NCI-H446 (cell line): Measurements from ENCODE around the gene ARHGAP19.
"Not testable (repeated sequence)": the region's sequence is repeated elsewhere in the genome, so short reads cannot be mapped to it uniquely, and the experiment has no call there.

Experiments
- DNase-seq, 2 experiments: peaks; one replicate each; lab custom pipeline; 2025; lab: John Stamatoyannopoulos, UW

Gene ARHGAP19

DNA sequence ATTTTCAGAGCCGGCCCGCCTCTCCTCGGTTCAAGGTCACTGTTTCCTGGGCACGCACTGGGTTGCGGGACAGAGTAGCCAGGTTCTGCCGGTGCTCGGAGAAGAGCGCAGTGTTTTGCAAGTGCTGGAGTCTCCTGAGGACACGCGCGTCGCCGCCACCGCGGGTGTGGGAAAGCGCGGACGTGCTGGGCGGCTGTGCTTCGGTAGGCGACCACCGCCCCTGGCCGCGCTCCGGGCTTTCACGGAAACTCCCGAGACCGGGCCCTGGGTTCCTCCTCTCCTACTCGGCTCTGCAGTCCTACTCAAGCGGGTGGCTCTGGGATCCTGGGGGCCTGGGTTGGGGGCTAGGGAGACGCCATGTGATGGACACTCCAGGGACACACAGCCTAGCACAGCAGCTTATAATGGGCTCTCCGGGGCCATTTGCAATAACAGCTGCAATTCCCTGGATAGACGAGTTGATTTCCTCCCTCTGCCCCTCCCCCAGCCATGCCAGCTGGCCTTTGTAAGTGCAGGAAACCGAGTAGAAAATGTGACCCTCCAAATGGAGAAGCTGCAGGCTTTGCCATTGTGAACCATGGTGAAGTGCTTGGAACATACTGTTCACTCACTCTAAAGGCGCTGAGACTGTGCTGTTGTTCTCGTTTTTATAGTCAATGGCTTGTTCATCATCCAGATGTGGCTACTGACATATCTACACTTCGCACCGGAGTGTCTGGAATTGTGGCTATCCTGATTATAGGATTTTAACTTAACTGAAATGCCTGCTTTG is 28.8 kb upstream of the ARHGAP19 start:
- DNase-seq, result no peak

DNA sequence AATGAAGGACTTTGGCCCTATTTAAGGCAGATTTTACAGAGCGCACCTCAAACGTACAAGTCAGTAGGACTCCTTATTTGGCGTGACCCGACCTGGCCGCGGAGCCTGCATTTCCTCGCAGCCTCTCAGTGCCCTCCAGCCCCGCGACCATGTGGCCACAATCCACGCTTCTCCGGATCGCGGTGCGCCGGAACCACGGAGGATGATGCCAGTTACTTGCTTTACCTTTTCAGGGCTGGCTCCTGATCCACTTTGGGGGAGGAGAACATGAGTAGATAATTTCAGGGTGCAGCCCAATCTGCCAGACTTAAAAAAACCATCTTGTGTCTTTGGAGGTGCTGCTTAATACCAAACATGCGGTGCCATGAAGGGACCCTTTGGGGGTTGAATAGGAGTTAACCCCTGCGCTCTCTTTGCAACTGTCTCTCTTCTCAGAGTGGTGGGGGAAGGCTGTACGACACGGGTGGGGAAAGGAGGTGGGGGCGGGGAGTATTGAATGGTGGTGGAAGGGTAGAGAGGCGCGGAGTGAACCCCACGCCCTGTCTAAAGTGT is 28.1 kb upstream of the ARHGAP19 start:
- DNase-seq, result no peak

DNA sequence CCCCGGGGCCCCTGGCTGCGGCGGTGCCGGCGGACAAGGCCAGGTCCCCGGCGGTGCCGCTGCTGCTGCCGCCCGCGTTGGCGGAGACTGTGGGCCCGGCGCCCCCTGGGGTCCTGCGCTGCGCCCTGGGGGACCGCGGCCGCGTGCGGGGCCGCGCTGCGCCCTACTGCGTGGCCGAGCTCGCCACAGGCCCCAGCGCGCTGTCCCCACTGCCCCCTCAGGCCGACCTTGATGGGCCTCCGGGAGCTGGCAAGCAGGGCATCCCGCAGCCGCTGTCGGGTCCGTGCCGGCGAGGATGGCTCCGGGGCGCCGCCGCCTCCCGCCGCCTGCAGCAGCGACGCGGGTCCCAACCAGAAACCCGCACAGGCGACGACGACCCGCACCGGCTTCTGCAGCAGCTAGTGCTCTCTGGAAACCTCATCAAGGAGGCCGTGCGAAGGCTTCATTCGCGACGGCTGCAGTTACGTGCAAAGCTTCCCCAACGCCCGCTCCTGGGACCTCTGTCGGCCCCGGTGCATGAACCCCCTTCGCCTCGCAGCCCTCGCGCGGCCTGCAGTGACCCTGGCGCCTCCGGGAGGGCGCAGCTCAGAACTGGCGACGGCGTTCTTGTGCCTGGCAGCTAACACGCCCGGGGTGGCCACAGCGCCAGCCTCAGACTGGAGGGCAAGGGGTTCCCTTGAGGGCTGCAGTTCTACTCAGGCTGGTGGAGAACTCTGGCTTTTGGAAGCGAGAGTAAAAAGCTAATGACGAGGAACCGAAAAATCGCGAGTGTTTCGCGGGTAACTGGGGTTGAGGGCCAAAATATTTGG is 27.4 kb upstream of the ARHGAP19 start:
- no peak for DNase-seq

DNA sequence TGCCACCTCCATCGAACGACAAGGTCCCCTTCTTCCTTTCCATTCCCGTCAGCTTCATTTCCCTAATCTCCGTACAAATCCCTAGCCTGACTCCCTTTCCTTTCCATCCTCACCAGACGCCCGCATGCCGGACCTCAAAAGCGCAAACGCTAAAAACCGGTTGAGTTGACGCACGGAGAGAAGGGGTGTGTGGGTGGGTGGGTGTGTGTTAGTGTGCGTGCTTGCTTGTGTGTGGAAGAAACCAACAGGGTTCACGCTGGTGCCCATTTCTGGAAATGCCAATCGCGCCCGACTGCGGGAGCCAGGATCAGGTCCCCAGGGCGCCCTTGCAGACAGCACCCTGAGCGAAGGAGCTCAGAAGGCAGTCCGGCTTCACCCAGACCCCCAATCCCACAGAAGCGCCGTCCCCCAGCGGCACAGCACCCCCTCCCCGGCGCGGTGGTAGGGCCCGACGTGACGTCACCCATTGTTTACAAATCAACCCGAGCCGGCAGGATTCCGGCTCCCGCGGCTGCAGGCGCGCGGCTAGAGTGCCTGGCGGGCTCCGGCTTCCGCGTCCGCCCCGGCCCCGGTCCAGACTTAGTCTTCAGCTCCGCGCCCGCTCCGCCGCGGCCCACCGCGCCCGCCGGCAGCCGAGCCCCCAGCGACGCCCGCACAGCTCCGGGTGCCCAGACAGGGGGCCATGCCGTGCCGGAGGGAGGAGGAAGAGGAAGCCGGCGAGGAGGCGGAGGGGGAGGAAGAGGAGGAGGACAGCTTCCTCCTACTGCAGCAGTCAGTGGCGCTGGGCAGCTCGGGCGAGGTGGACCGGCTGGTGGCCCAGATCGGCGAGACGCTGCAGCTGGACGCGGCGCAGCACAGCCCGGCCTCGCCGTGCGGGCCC is 26.6 kb upstream of the ARHGAP19 start, which contains the start of gene FRAT1:
Gene FRAT1 (plus strand): TSS at position 500 of the 880 bp plus-strand sequence. CDS start 183 bp downstream, at position 683.
- peak; percentile 65 to 67 for DNase-seq

DNA sequence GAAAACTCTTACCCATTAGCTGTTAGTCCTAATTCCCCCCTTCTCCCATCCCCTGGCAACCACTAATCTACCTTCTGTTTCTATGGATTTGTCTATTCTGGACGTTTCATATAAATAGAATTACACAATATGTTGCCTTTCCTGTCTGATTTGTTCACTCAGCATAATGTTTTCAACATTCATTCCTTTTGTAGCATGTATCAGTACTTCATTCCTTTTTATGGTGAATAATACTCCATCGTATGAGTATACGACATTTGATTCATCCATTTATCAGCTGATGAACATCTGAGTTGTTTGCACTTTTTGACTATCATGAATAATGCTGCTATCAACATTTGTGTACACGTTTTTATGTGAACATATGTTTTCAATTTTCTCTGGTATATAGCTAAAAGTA is 22.2 kb upstream of the ARHGAP19 start:
- no peak for DNase-seq

DNA sequence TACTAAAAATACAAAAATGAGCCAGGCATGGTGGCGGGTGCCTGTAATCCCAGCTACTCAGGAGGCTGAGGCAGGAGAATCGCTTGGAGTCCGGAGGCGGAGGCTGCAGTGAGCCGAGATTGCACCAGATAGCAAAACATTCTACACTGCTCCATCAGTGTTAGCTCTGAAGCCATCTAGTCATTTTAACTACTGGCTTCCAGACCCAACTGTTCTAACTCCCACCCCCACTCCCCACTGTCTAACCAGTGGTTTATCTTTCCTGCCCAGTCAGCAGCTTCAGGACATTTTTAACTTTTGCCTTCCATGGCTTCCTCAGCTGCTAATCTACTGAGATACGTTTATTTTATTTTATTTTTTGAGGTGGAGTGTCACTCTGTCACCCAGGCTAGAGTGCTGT is 20.5 kb upstream of the ARHGAP19 start:
- no peak for DNase-seq

DNA sequence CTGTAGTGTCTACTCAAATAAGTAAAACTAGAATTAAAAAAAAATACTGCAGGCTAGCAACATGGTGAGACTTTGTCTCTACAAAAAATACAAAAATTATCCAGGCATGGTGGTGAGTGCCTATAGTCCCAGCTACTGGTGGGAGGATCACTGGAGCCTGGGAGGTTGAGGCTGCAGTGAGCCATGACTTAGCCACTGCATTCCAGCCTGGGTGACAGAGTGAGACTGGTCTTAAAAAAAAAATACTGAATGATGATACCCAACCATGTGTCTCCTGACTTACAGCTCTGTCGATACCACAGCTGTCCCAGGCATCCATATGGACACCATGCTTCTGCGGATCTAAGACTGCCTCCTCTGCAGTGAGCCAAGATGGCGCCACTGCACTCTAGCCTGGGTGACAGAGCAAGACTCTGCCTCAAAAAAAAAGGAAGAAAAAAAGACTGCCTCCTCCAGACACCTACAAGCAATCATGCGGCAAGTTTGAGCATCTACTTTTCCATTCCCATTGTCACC is 18.7 kb upstream of the ARHGAP19 start:
- no peak for DNase-seq

DNA sequence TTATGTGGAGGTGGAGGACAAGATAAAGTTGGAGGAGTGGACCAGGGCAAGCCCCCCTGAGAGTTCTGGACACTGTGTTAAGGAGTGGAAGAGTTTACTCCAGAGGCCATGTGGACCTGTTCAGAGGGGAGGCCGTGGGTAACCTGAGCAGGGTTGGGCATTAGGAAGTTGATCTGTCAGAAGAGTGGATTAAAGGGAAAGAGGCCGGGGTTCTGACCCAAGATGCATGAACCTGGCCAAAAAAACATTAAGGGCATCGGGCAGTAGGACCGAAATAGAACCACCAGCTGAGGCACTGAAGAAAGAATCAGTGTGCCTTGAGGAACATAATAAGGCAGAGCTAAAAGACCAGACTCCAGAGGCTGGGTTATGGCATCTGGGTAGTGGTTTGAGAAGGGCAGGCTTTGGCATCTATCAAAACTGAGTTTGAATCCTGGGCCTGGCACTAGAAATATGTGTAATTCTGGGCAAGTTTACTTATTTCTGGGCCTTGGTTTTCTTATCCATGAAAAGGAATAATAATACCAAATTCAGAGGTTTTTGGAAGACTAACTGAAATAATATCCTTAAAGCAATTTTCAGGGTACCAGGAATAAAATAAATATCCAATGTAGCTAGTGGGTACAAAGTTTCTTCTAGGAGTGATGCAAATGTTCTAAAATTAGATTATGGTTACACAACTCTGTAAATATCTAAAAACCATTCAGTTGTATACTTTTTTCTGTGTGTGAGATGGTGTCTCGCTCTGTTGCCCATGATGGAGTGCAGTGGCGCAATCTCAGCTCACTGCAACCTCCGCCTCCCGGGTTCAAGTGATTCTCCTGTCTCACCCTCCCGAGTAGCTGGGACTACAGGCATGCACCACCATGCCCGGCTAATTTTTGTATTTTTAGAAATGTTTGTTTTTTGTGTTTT is 15.7 kb upstream of the ARHGAP19 start:
- DNase-seq, result no peak

DNA sequence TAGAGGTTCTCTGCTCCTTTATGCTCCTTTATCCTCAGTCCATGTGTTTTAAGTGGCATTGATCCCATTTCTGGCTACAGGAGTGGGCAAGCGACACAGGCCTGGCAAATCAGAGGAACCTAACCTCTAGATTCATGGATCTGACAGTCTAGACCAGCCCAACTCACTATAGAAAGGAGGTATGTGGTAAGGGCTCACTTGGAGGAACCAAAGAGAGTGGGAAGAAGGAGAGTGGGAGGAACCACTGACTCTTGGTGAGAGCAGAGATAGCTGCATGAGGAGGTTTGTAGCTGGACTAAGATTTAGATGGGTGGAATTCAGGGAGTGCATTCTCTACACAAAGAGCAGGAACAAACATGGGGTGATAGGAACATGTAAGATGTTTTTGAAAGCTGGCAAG is 15.0 kb upstream of the ARHGAP19 start:
- DNase-seq, result no peak

DNA sequence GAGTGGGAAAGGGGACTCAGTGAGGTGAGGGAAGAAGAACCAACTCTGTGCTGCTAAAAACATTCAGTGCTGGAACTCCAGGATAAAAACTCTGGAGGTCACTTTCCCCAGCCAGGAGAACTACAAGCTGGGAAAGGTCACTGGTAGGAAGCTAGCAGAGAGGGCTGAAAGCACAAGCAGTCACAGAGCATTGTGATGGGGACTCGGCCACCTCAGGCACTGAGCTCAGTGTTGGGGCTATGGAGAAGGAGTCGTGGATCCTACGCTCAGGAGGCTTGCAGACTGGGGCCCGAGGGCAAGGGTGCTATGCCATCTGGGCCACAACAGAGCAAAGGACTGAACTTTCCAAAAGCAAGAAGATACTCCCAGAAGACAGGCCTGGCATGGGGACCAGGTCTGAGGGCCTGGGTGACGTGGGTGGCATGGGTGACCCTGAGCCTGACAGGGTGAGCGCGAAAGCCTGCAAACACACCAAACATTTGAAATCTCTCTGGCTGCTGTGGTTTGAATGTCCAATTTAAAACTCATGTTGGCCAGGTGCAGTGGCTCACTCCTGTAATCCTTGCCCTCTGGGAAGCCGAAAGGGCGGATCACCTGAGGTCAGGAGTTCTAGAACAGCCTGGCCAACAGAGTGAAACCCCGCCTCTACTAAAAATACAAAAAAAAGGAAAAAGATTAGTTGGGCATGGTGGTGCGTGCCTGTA is 9.8 kb upstream of the ARHGAP19 start:
- no peak for DNase-seq

DNA sequence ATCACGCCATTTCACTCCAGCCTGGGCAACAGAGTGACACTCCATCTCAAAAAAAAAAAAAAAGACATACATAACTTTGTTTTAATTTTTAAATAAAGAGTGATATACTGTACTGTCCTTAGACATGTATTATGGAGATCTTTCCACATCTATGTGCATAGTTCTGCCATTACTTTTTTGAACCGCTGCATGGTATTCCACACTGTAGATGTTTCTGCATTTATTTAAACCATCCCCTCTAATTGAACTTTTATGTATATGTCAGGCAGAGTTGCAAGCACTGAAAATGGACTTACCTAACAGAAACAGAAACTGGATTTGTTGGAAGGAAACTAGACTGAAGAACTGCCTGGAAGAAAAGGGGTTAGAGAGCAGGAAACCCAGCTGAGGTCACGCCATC is 8.5 kb upstream of the ARHGAP19 start:
- no peak for DNase-seq

DNA sequence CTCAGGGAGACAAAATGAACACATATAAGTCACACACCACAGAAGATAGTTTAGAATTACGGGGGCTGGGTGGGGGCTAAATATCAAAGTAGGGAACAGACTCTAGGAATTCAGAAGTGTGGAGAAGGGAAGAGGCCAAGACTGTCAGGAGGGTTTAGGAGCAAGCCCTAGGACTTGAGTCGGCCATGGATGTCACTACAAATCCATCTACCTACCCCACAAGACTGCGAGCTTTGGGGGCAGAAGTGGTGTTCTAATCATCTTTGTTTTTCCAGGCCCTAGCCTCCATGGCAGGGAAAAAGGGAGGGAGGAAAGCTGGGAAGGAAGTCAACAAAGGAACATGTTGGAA is 5.8 kb upstream of the ARHGAP19 start:
- DNase-seq, result no peak

DNA sequence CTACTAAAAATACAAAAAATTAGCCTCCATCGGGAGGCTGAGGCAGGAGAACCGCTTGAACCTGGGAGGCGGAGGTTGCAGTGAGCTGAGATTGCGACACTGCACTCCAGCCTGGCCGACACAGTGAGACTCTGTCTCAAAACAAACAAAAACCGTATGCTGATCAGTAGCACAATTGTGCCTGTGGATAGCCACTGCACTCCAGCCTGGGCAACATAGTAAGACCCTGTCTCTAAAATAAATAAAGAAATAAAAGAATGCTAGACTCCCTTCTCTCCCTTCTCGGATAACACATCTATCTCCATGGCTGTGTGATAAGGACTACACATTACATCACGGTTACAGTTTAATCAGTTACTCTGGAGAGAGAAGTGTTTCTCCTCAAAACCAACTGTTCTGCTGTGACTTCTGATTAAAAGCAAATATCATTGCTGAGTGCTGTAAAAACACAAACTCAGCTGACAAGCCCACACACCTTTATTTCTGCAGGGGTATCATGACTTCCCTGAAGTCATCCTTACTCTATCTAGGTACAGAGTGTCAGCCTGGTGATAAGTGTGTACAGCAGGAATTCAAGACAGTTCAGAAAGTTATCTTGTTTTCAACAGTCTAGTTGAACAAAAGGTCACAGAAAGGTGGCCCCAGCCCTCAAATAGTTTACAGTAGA is 5.3 kb upstream of the ARHGAP19 start:
- no peak for DNase-seq

DNA sequence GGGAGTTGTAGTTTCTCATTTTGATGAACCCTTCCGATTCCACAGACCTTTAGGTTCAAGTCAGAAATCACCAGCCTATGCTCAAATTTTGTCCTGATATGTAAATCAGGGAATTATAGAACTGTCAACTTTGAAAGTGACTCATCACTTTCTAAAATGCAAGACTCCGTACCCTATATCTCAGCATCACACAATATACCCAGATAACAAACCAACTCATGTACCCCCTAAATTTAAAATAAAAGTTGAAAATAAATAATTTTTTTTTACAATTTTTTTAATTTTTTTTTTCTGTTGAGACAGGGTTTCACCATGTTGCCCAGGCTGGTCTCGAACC is 393 bp upstream of the ARHGAP19 start:
- no peak for DNase-seq

DNA sequence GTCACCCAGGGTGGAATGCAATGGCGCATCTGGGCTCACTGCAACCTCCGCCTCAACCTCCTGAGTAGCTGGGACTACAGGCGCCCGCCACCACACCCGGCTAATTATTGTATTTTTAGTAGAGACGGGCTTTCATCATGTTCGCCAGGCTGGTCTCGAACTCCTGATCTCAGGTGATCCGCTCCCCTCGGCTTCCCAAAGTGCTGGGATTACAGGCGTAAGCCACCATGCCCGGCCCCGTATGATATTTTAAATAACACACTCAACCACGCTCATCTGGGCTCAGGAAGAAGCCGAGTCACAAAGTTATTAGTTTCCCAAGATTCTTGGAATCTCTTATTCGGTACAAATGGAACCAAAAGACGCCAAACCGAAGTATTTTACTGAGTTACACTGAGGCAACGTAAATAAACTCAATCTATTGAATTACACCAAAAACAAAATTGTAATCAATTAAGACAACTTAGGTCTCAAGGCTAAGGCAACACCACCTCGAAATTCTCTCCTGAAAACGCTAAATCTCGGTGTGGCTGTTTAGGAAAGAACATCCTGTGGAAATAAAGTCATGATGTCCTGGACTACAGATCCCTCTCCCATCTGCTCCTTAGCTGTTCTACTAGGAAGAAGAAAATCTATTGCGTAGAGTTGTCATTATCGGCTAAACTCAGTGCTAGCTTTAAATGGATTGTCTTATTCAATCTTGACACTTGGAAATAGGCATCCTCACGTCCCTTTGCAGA is 910 bp downstream of the ARHGAP19 start:
- no peak for DNase-seq

DNA sequence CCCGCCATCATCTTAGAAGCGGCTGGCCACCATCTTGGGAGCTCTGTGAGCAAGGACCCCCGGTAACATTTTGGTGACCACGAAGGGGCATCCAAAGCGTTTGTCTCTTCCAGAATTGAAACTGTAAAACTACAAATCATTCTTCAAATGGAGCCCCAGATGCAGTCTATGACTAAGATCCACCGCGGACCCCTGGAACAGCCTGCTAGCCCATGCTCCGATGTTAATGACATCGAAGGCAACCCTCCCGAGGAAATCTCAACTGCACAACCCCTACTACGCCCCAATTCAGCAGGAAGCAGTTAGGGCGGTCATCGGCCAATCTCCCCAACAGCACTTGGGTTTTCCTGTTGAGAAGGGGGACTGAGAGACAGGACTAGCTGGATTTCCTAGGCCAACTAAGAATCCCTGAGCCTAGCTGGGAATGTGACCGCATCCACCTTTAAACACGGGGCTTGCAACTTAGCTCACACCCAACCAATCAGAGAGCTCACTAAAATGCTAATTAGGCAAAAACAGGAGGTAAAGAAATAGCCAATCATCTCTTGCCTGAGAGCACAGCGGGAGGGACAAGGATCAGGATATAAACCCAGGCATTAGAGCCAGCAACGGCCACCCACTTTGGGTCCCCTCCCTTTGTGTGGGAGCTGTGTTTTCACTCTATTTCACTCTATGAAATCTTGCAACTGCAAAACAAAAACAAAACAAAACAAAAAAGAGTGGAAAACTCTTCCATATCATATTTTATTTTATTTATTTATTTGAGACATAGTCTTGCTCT is 1.7 kb downstream of the ARHGAP19 start:
- DNase-seq, result not testable (repeated sequence)

DNA sequence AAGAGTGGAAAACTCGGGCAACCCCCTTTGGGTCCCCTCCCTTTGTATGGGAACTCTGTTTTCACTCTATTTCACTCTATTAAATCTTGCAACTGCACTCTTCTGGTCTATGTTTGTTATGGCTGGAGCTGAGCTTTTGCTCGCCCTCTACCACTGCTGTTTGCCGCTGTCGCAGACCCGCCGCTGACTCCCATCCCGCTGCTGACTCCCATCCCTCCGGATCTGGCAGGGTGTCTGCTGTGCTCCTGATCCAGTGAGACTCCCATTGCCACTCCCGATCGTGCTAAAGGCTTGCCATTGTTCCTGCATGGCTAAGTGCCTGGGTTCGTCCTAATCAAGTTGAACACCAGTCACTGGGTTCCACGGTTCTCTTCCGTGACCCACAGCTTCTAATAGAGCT is 2.4 kb downstream of the ARHGAP19 start:
- DNase-seq, result not testable (repeated sequence)

DNA sequence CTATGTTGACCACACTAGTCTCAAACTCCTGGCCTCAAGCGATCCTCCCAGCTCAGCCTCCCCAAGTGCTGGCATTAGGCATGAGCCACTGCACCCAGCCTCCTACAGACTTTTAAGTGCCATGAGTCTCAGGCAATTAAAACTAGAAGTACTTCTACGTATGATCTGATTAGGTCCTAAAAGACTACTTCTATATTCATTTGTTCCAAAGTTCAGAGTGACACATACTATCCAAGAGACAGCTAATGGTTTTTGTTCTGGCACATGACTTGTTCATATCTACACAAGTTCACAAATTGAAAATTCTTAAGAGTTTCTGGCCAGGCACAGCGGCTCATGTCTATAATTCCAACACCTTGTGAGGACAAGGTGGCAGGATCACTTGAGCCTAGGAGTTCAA is 11.7 kb downstream of the ARHGAP19 start:
- DNase-seq, result no peak
